ENCODE results near the gene OR10V1. TPM values are rescaled to one million over a fixed set of nuclear protein-coding genes. Genes with fewer than 3 reads are reported as not detected.

Gene OR10V1
- total and polyA plus RNA-seq, 9 of the 15 experiments (the other 6 are each of a cell fraction or from before 2014, with no cell fraction given) = not detected

DNA sequence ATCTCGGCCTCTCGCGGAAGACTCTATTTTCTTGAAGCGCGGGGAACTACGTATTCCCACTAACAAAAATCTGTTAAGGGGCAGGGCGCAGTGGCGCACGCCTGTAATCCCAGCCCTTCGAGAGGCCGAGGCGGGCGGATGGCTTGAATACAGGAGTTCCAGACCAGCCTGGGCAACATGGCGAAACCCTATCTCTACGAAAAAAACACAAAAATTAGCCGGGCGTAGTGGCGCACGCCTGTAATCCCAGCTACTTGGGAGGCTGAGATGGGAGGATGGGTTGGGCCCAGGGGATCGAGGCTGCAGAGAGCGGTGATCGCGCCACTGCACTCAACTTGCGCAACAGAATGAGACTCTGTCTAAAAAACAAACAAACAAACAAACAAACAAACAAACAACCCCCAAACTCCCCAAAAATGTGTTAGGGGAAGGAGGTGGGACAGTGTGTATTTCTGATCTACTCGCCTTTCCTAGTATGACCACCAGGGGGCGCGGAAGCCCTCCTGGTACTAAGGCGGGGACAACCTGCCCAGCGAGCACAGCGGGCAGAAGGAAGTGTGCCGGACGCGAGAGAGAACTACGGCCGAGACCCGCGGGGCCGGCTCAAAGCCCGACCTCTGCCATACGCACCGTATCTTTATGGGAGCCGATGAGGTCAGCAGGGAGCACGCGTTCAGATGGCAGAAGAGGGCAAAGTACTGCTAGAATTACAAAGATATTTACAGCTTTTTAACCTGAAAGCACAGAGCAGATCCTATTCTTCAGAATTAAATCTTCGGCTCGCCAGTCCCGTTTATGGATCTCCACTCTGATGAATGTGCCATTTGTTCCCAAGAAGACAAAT is 40.2 kb upstream of the OR10V1 start (continued):
- peak; percentile 66; the same call in 1 of the 2 replicates for TF ChIP-seq OTX1 (CRISPR knock-in tag; IDR thresholded peaks at IDR 0.05)
- TF ChIP-seq BMI1 (IDR thresholded peaks at IDR 0.05; ENCODE audit: low read length) = no peak
- TF ChIP-seq MECOM (CRISPR knock-in tag; IDR thresholded peaks at IDR 0.05) = no peak
- TF ChIP-seq, protein P1, sequence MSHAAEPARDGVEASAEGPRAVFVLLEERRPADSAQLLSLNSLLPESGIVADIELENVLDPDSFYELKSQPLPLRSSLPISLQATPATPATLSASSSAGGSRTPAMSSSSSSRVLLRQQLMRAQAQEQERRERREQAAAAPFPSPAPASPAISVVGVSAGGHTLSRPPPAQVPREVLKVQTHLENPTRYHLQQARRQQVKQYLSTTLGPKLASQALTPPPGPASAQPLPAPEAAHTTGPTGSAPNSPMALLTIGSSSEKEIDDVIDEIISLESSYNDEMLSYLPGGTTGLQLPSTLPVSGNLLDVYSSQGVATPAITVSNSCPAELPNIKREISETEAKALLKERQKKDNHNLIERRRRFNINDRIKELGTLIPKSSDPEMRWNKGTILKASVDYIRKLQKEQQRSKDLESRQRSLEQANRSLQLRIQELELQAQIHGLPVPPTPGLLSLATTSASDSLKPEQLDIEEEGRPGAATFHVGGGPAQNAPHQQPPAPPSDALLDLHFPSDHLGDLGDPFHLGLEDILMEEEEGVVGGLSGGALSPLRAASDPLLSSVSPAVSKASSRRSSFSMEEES (CRISPR knock-in tag; IDR thresholded peaks at IDR 0.05) = peak; percentile 6; the same call in 1 of the 2 replicates
- no peak for TF ChIP-seq NCOA4 (IDR thresholded peaks at IDR 0.05; ENCODE audit: partially characterized antibody)

DNA sequence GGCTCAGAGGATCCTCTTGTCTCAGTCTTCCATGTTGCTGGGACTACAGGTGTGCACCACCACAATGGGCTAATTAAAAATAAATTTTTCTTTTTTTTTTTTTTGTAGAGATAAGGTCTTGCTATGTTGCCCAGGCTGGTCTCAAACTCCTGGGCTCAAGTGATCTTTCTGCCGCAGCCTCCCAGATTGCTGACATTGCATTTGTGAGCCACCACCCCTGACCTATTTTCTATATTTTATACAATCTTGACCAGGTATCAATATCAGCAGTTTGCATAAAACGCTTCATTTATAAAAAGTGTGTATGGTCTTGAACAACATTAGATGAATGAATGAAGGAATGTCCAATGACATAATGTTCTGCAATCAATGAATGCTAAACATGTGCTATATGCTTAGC is 32.5 kb upstream of the OR10V1 start:
- H4K20me1 ChIP-seq (replicated peaks; ENCODE audit: control insufficient read depth, insufficient read depth, low read length) = no peaks in the 10 kb centered on the region
- BruUV-seq (replicated peaks) = no TSS peak
- TF ChIP-seq ZNF316 (IDR thresholded peaks at IDR 0.05) = peak; percentile 73; the same call in 1 of the 2 replicates
- TF ChIP-seq, protein P2, sequence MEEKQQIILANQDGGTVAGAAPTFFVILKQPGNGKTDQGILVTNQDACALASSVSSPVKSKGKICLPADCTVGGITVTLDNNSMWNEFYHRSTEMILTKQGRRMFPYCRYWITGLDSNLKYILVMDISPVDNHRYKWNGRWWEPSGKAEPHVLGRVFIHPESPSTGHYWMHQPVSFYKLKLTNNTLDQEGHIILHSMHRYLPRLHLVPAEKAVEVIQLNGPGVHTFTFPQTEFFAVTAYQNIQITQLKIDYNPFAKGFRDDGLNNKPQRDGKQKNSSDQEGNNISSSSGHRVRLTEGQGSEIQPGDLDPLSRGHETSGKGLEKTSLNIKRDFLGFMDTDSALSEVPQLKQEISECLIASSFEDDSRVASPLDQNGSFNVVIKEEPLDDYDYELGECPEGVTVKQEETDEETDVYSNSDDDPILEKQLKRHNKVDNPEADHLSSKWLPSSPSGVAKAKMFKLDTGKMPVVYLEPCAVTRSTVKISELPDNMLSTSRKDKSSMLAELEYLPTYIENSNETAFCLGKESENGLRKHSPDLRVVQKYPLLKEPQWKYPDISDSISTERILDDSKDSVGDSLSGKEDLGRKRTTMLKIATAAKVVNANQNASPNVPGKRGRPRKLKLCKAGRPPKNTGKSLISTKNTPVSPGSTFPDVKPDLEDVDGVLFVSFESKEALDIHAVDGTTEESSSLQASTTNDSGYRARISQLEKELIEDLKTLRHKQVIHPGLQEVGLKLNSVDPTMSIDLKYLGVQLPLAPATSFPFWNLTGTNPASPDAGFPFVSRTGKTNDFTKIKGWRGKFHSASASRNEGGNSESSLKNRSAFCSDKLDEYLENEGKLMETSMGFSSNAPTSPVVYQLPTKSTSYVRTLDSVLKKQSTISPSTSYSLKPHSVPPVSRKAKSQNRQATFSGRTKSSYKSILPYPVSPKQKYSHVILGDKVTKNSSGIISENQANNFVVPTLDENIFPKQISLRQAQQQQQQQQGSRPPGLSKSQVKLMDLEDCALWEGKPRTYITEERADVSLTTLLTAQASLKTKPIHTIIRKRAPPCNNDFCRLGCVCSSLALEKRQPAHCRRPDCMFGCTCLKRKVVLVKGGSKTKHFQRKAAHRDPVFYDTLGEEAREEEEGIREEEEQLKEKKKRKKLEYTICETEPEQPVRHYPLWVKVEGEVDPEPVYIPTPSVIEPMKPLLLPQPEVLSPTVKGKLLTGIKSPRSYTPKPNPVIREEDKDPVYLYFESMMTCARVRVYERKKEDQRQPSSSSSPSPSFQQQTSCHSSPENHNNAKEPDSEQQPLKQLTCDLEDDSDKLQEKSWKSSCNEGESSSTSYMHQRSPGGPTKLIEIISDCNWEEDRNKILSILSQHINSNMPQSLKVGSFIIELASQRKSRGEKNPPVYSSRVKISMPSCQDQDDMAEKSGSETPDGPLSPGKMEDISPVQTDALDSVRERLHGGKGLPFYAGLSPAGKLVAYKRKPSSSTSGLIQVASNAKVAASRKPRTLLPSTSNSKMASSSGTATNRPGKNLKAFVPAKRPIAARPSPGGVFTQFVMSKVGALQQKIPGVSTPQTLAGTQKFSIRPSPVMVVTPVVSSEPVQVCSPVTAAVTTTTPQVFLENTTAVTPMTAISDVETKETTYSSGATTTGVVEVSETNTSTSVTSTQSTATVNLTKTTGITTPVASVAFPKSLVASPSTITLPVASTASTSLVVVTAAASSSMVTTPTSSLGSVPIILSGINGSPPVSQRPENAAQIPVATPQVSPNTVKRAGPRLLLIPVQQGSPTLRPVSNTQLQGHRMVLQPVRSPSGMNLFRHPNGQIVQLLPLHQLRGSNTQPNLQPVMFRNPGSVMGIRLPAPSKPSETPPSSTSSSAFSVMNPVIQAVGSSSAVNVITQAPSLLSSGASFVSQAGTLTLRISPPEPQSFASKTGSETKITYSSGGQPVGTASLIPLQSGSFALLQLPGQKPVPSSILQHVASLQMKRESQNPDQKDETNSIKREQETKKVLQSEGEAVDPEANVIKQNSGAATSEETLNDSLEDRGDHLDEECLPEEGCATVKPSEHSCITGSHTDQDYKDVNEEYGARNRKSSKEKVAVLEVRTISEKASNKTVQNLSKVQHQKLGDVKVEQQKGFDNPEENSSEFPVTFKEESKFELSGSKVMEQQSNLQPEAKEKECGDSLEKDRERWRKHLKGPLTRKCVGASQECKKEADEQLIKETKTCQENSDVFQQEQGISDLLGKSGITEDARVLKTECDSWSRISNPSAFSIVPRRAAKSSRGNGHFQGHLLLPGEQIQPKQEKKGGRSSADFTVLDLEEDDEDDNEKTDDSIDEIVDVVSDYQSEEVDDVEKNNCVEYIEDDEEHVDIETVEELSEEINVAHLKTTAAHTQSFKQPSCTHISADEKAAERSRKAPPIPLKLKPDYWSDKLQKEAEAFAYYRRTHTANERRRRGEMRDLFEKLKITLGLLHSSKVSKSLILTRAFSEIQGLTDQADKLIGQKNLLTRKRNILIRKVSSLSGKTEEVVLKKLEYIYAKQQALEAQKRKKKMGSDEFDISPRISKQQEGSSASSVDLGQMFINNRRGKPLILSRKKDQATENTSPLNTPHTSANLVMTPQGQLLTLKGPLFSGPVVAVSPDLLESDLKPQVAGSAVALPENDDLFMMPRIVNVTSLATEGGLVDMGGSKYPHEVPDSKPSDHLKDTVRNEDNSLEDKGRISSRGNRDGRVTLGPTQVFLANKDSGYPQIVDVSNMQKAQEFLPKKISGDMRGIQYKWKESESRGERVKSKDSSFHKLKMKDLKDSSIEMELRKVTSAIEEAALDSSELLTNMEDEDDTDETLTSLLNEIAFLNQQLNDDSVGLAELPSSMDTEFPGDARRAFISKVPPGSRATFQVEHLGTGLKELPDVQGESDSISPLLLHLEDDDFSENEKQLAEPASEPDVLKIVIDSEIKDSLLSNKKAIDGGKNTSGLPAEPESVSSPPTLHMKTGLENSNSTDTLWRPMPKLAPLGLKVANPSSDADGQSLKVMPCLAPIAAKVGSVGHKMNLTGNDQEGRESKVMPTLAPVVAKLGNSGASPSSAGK (IDR thresholded peaks at IDR 0.05) = 0 out of 2 replicates have a peak, but pooled peaks have one; percentile 15

More for the DNA sequence above, 32.5 kb upstream of the OR10V1 start:
- no peaks in the 10 kb centered on the region for H3K36me3 ChIP-seq (ENCODE audit: control insufficient read depth, insufficient read depth, low read length)
- ATAC-seq = no peak
- no peaks in the 10 kb centered on the region for H3K79me2 ChIP-seq (ENCODE audit: control insufficient read depth, insufficient read depth, low read length)
- in situ Hi-C loops (cut with MboI) (no loop called here), intact Hi-C loops (cut with micrococcal nuclease) (no loop called here)
- no peaks in the 10 kb centered on the region for H3K9me1 ChIP-seq (ENCODE audit: control insufficient read depth, insufficient read depth, low read length)
- 38% methylated on average over 2 of the region's 2 CpGs for WGBS (ENCODE audit: insufficient coverage, low coverage, missing lambda C conversion rate)
- ChIA-PET CTCF (ENCODE audit: low intra/inter-chr PET ratio) (no interaction called here), POLR2A (interaction anchor here (0.5 kb wide), 1 partner anchor 66 kb away, joined by 3 read pairs; no protein-coding TSS in a partner anchor)
- no peak overlapping the region for H3K27ac ChIP-seq (ENCODE audit: extremely low read depth, low read depth, low read length)
- no peaks in the 10 kb centered on the region for H3K9me3 ChIP-seq (replicated peaks; ENCODE audit: control insufficient read depth, insufficient read depth, low read depth, low read length)
- FAIRE-seq = no peak
- H3K27me3 ChIP-seq (ENCODE audit: control insufficient read depth in 2 of 2, insufficient read depth in 2 of 2, low read length in 2 of 2) = no peaks in the 10 kb centered on the region
- H3K4me3 ChIP-seq = no peak overlapping the region
- no peak overlapping the region for H3K4me2 ChIP-seq (ENCODE audit: insufficient read depth, low read length)
- H3K9ac ChIP-seq (ENCODE audit: insufficient read depth in 1 of 2, low read depth in 2 of 2, low read length in 2 of 2) = no peak overlapping the region
- H2AFZ ChIP-seq (ENCODE audit: low read depth, low read length) = no peak overlapping the region
- H3K4me1 ChIP-seq (replicated peaks in 1 of 2; ENCODE audit: control insufficient read depth in 2 of 2, insufficient read depth in 2 of 2, low read length in 2 of 2) = peaks cover 0 to 4% of the 10 kb centered on the region in 2 experiments; a peak in 3 of 5 replicates
- no peak for DNase-seq (ENCODE audit: extremely low read depth in 1 of 4, low spot score in 3 of 4)
